ELR (cell line): ENCODE data around the gene CTBP1.
A peak's percentile ranks its signal among the peaks of the same experiment; 100 is the strongest.

Experiments used
- DNase-seq: peaks from one replicate; pipeline ENCODE4 v3.0.0-alpha.2; 2015; ENCODE audit warnings: low read depth

The CTBP1 gene

DNA sequence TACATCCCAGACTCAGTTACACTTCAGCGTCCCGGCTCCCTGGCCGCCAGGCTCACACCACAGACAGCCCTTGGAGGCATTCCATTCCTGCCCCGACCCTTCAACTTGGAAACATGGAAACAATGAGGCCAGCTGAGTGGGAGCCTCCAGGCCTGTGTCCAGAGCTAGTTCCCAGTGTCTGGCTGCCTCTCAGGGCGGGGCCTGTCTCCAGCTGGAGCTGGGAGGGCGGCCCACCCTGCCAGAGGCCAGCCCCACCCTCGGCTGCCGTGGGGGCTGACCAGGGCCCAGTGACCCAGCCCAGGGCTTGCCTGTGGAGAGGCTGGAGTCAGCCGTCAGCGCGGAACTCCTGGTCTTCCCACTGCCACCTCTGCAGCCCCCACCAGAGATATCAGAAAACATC is 39.1 kb downstream of the CTBP1 start:
- no peak for DNase-seq

DNA sequence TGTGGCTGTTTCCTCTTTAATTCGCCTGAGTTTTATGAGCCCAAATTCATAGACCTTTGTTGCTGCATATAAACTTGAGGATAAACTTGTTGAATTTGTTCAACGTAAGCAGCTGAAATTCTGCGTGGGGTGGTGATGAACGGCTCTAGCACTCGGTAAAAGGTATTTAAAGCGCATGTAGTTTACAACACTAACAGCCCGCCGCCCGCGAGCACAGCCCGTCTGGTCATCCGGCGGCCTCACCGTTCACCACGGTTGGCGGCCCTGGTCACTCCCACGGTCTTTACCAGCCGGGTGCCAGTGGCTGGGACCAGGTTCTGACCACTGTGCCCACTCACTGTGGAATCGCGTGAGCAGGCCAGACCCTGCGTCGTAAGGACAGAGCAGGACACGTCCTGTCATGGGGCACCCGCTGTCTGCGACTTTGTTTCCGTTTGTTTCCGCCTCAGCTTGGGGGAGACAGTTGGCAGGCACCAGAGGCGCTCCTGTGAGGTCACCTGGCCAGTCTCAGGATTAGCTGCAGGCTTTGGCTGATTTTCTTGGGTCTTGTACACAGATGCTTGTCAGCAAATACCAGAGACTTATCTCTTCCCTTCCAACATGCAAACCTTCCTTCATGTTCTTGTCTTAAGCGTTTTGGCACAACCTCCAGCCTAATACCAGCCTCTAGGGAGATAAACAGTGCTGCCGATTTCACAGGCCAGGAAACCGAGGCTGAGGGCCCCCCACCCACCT is 39.8 kb downstream of the CTBP1 start:
- DNase-seq = no peak

DNA sequence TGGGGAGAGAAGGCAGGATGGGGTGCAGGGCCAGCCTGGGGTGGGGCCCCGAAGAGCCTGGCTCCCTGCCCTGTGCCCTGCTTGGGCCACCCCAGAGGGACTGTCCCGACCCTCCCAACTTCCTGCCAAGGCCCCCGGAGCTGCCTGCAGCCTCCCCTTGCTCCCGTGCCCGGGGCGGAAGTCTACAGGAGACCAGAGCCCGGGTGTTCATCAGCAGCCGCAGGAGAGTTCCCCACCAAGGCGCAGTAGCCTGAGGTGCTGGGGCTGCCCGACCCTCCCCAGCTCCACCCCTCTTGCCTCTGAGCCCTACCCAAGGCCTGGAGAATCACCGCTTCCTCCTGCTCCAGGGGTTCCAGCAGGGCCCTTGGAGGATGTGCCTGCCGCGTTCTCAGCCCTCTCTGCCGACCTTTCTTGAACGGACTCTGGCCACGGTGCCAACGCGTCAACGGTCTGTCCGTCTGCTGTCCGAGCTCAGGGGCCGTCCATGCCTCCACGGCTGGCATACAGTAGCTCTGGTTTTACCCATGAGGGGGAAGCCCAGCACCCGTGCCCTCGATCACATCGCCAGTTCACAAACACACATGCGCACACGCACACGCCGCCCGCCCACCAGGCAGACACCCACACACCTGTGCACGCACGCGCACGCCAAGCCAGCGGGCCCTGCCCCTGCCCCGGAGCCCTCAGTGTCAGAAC is 40.5 kb downstream of the CTBP1 start:
- no peak for DNase-seq

DNA sequence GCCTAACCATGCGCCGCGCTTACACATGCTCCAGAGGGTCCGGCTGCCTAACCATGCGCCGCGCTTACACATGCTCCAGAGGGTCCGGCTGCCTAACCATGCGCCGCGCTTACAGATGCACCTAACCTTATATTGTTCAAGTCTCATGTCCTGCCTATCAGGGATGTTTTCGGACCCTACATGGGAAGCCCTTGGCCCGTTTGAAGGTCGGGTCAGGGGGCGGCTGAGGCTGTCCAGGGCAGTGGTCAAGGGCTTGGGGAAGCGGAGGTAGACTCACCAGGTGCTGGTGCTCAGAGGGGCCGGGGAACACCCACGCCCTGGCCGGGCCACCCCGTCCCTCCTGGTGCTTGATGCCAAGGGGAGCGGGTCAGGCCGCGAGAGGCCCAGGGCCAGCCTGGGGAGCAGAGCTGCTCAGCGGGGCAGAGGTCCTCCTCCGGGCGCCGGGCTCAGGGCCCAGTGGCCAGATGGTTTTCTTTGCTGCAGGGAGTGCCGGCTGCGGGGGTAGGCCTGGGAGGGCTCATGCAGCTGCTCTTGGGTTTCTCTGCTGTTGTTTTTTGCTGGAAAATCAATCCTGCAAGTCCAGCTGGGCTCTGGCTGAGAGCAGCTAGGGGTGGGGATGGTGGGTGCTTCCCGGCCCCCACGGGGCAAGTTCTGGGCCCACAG is 41.2 kb downstream of the CTBP1 start:
- DNase-seq = no peak

DNA sequence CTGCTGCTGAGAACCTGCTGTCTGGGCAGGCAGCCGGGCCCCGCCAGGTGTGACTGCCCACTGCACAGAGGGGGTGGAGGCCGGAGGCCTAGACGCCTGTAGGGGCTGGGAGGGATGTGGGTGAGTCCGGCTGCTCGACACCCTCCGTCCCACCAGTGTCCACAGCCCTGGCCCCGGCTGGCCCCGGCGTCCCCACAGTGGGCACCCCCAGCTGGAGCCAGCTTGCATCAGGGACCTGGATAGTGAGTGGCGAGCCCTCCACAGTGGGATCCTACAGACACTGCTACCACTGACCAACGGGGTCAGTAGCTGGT is 41.8 kb downstream of the CTBP1 start:
- no peak for DNase-seq

DNA sequence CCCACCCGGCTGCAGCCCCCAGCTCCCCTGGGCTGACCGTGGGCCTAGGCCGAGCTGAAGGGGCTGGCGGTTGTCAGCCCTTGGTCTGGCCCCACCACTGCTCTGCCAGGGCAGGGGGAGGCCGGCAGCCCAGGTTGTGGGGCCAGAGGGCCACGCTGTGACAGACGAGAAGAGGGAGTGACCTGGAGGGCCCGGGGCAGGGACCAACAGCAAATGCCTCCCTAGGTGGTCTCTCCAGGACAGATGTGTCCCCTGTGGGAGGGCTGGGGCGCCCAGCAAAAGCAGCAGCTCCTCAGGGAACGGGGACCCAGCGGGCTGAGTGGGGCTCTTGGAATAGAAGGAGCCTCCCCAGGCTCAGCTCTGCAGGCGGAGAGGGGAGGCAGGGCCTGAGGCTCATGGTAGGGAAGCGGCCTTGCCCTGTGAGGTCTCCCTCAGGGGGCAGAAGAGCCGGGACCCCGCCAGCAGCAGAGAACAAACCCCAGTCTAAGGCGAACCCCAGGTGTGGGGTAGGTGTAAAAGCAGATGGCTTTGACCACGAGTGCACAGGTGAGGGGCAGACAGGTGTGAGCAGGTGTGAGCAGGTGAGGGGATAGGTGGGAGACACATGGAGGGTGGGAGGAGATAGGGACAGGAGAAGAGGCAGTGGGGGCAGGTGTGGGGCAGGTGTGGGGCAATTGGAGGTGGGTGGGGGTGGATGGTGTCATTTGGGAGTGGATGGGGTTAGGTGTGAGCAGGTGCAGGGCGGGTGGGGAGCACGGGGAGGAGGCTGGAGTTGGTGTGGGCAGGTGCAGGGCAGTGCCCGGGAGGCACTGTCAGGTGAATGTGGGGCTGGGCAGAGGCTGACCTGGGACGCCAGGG is 42.4 kb downstream of the CTBP1 start:
- no peak for DNase-seq

DNA sequence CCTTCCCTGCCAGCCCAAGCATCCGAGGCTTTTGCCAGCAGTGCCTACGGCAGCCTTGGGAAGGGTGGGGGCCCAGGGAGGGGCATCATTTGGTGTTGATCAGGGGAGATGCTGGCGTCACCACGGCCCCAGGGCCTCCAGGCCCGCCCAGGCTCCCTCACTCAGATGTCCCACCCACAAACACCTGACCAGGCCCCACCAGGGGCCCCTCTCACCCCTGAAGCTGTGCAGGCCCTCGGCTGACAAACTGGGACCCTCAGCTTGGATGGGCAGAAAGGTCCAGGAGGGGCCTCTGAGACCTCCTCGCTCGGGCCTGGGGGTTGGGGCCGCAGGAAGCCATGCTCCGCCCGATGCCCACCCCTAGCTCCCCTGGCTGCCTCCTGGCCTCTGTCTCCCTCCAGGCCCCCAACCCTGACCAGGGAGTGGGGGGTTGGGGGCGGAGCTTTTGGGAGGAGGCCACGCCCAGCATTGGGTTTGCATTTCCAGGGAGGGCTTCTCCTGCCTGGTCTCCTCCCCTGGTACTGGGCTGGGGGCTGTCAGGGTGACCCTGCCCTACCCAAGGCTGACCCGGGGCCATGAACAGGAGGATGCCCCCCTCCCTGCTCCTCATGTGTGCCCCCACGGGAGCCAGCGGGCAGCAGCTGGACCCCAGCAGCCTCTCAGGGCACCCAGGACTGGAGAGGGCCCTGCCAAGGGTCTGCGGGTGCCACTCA is 43.2 kb downstream of the CTBP1 start:
- DNase-seq = no peak

DNA sequence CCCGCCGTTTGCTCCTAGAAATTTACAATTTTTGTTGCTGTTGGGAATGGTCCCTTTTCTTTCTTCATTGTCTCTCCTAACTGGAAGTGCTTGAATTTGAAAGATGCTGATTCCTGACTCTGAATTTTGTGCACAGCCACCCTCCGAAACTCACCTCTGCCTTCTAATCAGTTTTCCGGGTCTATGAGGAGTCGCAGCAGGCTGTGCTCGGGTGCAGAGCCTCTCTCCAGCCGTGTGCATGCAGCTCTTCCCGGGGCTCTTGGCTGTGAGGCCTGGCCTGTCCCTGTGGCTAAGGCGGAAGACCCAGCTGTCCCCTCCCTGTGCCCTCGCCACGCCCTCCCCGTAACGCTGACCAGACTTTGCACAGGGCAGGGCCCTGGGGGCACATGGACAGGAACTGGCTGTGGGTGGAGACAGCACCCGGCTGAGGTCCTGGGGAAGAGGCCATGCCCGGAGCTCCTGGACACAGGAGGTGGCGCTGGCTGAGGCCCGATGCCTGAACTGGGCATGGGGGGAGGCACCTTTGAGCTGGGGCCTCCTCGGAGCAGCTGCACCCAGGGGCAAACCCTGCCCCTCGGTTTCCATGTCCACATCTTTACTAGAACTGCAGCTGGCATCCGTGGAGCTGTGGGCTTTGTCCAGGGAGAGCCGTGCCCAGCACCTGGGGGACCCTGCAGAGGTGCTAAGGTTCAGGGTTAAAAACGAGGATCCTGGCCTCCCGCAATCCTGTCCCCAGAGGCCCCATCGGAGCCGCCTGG is 43.9 kb downstream of the CTBP1 start:
- no peak for DNase-seq

DNA sequence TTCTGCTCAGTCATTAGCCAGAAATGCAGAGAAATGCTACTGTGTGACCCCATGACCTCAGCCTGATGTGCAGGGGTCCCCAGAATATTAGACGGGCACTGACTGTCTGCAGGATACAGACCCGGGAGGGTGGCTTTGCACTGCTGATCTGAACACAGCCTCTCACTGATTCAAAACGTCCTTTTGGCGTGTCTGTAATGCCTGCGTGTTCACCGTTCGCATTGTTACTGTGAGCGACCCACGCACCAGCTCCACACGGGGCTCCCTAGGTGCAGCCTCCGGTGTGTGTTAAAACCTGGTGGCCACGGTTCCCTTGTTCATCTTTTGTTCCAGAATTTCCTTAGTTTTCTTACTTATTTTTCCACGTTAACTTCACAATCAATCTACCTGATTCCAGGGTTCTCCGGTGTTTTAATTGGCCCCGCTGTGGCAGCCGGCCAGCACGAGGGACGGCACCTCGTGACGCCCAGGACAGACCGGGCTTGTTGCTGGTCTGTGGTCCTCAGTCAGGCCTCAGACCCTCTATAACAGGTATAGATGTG is 44.6 kb downstream of the CTBP1 start:
- no peak for DNase-seq

DNA sequence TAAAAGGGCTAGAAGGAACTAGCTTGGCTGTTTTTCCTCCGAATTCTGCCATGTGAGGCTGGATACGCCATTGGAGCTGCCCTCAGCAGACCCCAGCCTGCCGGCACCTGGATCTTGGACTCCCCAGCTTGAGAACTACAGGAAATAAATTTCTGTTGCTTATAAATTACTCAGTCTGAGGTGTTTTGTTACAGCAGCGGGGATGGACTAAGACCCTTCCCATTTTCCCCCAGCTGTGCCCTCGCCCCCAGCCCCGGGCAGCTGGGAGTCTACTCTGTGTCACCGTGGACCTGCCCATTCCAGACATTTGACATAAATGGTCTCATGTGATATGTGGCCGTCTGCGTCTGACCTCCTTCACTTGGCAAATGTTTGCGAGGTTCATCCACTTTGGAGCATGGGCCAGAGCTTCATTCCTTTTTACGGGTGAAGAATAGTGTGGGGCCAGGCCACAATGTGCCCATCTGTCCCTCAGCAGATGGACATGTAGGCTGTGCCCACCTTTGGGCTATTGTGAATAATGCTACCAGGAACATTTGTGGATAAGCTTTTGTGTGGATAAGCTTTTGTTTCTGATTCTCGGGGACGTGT is 45.8 kb downstream of the CTBP1 start:
- DNase-seq = no peak

DNA sequence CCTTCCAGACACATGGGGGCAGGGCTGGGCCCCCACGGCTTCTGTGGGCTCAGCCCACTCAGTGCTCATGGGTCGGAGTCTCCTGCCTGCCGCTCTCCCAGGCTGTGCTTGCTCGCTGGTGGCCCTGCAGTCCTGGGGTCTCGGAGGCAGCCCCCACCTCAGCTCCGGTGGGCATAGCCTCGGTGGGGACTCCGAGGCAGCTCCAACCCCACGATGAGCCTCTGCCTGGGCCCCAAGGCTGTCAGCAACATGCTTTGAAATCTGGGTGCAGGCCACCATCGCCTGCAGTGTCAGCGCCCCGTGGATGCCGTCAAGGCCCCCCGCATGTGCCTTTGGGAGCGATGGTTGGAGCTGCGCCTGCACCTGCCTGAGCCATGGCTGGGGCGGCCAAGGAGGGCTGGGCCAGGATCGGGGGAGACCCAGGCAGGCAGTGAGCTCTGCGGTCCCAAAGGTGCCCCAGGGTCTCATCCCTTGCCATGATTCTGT is 46.4 kb downstream of the CTBP1 start:
- DNase-seq = no peak

DNA sequence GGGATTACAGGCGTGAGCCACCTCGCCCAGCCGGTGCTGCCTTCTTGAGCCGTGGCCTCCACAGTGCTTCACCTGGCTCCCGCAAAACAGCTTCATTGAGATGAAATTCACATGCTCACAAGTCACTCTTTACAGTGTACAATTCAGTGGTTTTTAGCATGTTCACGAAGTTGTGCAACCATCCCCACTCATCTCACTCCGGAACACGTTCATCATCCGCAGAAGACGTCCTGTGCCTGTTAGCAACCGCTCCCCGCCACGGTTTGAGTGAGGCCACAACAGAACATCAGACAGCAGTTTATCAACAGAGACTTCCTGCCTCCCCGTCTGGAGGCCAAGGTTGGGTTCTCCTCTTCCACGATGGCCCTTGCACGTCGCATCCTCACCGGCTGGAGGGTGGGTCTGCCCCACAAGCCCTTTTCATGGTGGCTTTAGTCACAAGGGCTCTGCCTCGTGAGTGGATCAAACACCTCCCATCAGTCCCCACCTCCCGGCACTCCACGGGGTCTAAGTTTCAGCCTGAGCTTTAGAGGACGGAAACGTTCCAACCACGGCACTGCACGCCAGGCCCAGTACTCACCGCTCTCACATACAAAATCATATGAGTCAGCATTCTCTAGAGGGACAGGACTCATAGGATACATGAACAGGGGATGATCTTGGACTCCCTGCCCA is 46.9 kb downstream of the CTBP1 start:
- DNase-seq = peak; percentile 75

DNA sequence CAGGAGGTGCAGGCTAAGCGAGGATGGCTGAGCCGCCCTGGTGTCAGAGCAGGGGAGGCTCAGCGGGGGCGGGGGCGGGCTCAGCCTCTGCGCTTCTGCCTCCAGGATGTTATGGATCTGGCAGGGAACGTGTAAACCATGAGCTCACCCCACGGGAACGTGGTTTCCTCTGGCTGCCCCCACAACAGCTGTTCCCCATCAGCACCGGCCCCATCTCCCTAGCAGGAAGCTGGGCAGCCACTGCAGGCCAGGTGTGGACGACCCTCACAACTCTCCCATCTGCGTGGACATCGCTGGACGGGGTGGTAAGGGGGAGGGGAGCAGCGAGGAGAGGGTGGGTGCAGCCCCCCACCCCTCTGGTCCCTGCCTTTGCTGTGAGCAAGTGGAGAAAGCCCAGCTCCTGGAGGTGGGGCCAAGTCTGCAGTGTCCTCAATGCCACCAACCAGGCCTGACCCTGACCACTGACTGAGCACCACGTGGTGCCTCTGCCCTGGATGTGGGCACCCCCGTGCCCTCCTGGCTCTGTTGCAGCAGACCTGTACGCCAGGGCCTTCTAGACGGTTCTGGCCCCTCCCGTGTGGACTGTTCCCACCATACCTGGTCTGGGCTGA is 48.4 kb downstream of the CTBP1 start:
- peak; percentile 89 for DNase-seq

DNA sequence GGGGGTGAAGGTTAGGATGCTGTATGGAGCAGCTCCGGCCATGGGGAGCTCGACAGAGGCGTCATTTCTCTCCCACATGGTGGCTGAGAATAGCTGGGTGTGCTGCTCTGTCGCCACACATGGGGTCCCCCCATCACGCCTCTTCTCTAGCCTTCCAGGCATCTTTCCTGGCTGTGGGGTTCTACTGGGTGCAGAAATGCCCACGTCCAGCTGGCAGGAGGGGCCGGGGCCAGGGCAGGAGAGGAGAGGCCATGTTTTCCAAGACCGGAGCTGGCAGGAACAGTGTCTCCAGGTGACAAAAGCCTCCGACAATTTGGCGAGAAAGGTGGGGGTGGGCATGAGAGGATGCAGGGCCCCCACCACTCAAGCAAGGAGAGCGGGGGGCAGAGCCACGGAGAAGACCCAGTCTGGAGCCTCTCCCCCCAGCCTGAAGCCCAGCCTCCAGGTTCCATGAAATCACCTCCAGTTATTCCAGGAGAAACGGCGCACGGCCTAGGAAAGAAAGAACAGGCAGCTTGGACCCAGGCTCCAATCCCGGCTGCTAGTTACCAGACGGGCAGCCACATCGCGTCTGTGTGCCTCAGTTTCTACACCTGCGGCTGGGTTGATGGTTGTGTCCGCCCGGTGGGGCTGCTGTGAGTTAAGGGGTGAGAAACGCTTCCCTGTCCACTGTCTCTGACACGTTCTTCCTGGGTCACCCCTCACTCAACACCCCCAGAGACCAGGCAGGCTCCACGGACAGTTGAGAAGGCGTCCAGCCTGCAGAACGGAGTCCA is 49.2 kb downstream of the CTBP1 start:
- no peak for DNase-seq

DNA sequence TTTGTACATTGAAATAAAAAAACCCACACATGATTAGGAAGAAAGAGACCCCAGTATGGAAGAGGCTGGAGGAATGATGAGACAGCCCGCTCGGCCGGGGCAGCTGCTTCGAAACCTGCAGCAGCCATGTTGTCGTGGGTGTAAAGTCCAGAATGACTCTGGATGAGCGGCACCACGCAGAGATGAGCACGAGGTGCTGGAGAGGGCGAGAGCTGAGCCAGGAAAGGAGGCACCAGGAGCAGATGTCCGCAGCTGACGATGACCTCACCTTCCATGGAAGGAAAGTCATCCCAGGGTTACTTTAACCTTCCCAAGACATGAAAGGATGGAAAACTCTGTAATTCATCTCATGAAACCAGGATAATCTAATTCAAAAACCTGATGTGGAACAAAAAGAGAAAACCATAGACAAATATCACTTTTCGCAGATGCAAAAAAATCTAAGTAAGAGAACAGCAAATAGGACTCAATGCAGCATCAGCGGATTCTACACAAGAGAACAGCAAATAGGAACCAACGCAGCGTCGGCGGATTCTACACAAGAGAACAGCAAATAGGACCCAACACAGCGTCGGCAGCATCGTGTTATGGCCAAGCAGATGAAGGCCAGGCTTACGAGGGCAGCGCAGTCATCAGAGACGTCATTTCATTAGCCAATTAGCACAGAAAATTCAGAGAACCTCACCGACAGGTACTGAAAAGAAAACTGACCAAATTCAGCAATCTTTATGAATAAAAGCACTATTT is 50.7 kb downstream of the CTBP1 start:
- no peak for DNase-seq

DNA sequence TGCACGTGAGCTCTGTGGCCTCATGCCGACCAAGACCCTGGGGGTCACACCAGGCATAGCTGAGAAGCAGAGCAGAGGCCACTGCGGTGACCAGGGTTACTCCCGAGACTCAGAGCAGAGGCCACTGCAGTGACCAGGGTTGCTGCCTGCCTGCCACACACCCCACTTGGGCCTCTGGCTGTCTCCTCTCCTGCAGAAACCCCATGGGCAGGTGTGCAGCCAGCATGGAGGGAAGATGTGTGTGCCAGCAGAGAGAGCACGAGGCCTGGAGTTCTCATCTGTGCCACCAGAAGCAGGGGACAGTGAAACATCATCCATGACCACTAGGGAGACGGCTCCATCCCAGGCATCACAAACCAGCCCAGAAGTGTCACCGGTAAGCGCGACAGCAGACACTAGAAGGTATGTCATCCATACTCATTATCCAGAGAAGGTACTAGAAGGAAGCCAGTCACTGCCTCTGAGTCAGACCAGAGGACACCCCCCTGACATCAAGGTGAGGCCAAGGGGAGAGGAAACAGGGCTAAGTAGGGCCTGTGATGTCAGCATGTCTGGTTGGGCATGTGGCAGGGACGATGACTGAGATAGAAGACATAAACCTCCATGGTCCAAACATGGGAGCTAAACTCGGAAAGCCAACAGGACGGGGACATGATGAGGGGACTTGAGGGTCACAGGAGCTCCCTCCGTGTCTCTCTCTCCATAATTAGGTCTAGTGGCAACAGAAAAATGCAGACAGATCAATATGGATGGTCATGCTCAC is 52.3 kb downstream of the CTBP1 start:
- DNase-seq = no peak

DNA sequence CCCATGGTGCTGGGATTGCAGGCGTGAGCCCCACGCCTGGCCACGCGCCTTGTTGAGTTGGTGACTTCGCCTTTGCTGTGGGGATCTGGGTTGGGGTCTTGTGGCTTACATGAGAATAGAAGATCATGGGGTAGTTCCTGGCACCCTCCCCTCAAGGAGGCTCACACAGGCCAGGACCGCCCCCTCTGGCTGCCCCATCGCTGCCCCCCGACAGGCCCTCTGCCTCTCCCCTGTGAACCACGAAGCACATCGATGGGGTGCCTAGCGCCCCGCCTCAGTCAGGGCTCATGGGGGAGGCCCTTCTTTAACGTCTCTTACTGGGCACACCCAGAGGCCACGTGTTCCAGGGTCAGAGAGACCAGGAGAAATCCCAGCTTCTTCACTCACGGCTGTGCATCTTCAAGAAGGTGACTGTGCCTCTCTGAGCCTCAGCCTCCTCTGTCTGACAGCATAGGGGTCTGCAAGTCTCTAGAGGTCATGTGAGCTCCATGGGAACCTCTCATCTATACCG is 53.0 kb downstream of the CTBP1 start:
- no peak for DNase-seq
